GM18508 (cell line): ENCODE data around the gene MAB21L4.

Source experiments
- ATAC-seq: cut with Tn5 transposase; IDR thresholded peaks from one replicate; pipeline ENCODE4 v1.9.1; 2021; ENCODE audit warnings: moderate number of reproducible peaks; ENCODE audit not compliant: insufficient read depth, unreplicated experiment

MAB21L4 gene

GRCh38 chr2:240898108-240898730 is 2.3 kb upstream of the MAB21L4 start:
- no peak for ATAC-seq

GRCh38 chr2:240896871-240897692 is 1.1 kb upstream of the MAB21L4 start:
- no peak for ATAC-seq

- ATAC-seq, result no peak
Measured at GRCh38 chr2:240896394-240896793, 438 bp upstream of the MAB21L4 start.

- no peak for ATAC-seq
Measured at GRCh38 chr2:240894836-240895558, 959 bp downstream of the MAB21L4 start.

- no peak for ATAC-seq
Measured at GRCh38 chr2:240894006-240894405, 1.9 kb downstream of the MAB21L4 start.

- ATAC-seq, result no peak
Measured at GRCh38 chr2:240893363-240893844, 2.6 kb downstream of the MAB21L4 start.

GRCh38 chr2:240892925-240893324 is 3.0 kb downstream of the MAB21L4 start:
- ATAC-seq, result no peak

GRCh38 chr2:240892356-240892755 is 3.6 kb downstream of the MAB21L4 start:
- ATAC-seq, result no peak

- ATAC-seq, result no peak
Measured at GRCh38 chr2:240891492-240892340, 4.2 kb downstream of the MAB21L4 start.

GRCh38 chr2:240890691-240891090 is 5.3 kb downstream of the MAB21L4 start:
- ATAC-seq, result no peak

GRCh38 chr2:240889601-240890560 is 6.1 kb downstream of the MAB21L4 start:
- ATAC-seq, result no peak

GRCh38 chr2:240888890-240889573 is 6.9 kb downstream of the MAB21L4 start:
- ATAC-seq, result no peak

- ATAC-seq, result no peak
Measured at GRCh38 chr2:240888130-240888889, 7.6 kb downstream of the MAB21L4 start.

- no peak for ATAC-seq
Measured at GRCh38 chr2:240887631-240888030, 8.3 kb downstream of the MAB21L4 start.

- ATAC-seq, result no peak
Measured at GRCh38 chr2:240886678-240887609, 9.0 kb downstream of the MAB21L4 start.

GRCh38 chr2:240886023-240886565 is 9.9 kb downstream of the MAB21L4 start:
- no peak for ATAC-seq
